Erythroblast (primary cell): ENCODE data around the gene PLD5.

ENCODE experiments used
- GATA1 ChIP-seq: IDR thresholded peaks from 2 replicates; pipeline ENCODE4 v1.6.1; 2011; ENCODE audit warnings: low read depth, mild to moderate bottlenecking, control low read depth, low read length, moderate library complexity
- POLR2A ChIP-seq: IDR thresholded peaks from 2 replicates; pipeline ENCODE4 v1.6.1; 2011; ENCODE audit warnings: mild to moderate bottlenecking, low read length

- TF ChIP-seq POLR2A: no peak
- TF ChIP-seq GATA1: no peak
Observed at GRCh38 chr1:242524571-242525359, at the start of gene PLD5.
